CD4-positive, alpha-beta T cell treated with Interferon alpha-2 for 1 hour (primary cell): ENCODE results near the gene CCDC187.

Experiments
- DNase-seq, 2 donors: peaks; one replicate each; pipeline ENCODE4 v3.0.0-alpha.2; 2020 to 2022

CCDC187 gene

GRCh38 chr9:136297016-136297691, 6.7 kb downstream of the CCDC187 start:
- DNase-seq: no peak

- no peak for DNase-seq
Measured at GRCh38 chr9:136296434-136297015, 7.4 kb downstream of the CCDC187 start.

GRCh38 chr9:136295542-136296433, 8.1 kb downstream of the CCDC187 start:
- no peak for DNase-seq

GRCh38 chr9:136295055-136295454, 8.8 kb downstream of the CCDC187 start:
- no peak for DNase-seq

- DNase-seq: no peak
Measured at GRCh38 chr9:136294437-136294836, 9.5 kb downstream of the CCDC187 start.

GRCh38 chr9:136293476-136294077, 10.3 kb downstream of the CCDC187 start:
- no peak for DNase-seq

- no peak for DNase-seq
Measured at GRCh38 chr9:136292591-136293448, 11.1 kb downstream of the CCDC187 start.

- no peak for DNase-seq
Measured at GRCh38 chr9:136292026-136292538, 11.8 kb downstream of the CCDC187 start.

- no peak for DNase-seq
Measured at GRCh38 chr9:136291306-136292025, 12.4 kb downstream of the CCDC187 start.

GRCh38 chr9:136290508-136291000, 13.3 kb downstream of the CCDC187 start:
- DNase-seq: no peak

- no peak for DNase-seq
Measured at GRCh38 chr9:136289651-136290507, 14.0 kb downstream of the CCDC187 start.

GRCh38 chr9:136287960-136288753, 15.7 kb downstream of the CCDC187 start:
- no peak for DNase-seq

GRCh38 chr9:136286987-136287379, 16.9 kb downstream of the CCDC187 start:
- DNase-seq: no peak

- DNase-seq: no peak
Measured at GRCh38 chr9:136286359-136286986, 17.4 kb downstream of the CCDC187 start.

- DNase-seq: no peak
Measured at GRCh38 chr9:136285501-136286358, 18.2 kb downstream of the CCDC187 start.

GRCh38 chr9:136284951-136285350, 18.9 kb downstream of the CCDC187 start:
- DNase-seq: no peak

- no peak for DNase-seq
Measured at GRCh38 chr9:136284311-136284710, 19.6 kb downstream of the CCDC187 start.
